SK-N-SH (cell line): ENCODE measurements around the gene CACUL1. TPM values are rescaled to one million over a fixed set of nuclear protein-coding genes. Genes with fewer than 3 reads are reported as not detected.
A peak's percentile ranks its signal among the peaks of the same experiment; 100 is the strongest.

Experiments
- CTCF ChIA-PET: fragments of 300-600, 350-600 bp; formaldehyde crosslinking; extraction: SDS; loops from one replicate; lab custom pipeline; 2021; lab: Yijun Ruan, JAX
- POLR2A ChIA-PET: fragments of 350-600 bp; sonication (Branson Sonifier 250); formaldehyde crosslinking; extraction: SDS; loops from one replicate; lab custom pipeline; 2020; ENCODE audit warnings: antibody characterized with exemption, inconsistent platforms; lab: Yijun Ruan, JAX
- DNase-seq: peaks from one replicate; pipeline ENCODE4 v3.0.0; 2012
- H2AFZ ChIP-seq: fragments of 200-600 bp; sonication (generic); 2 replicates; pipeline ENCODE4 v1.8.1; 2016; ENCODE audit warnings: antibody characterized with exemption, mild to moderate bottlenecking, low read depth
- H3F3A ChIP-seq: fragments of 200-600 bp; sonication (generic); replicated peaks from 2 replicates; pipeline ENCODE3; 2016; ENCODE audit warnings: antibody characterized with exemption, mild to moderate bottlenecking; ENCODE audit not compliant: insufficient read depth
- H3K27ac ChIP-seq, 2 experiments: fragments of 200-500 bp in 1 of 2; fragments of 200-600 bp in 1 of 2; sonication (Bioruptor generic) in 1 of 2; sonication (generic), shearing (Covaris generic) in 1 of 2; 2 replicates each; pipeline versions ENCODE4 v1.5.1 to v1.6.1; 2014 to 2016; ENCODE audit warnings: low read depth in 2 of 2, inconsistent platforms in 1 of 2, low read length in 1 of 2, mild to moderate bottlenecking in 1 of 2, mixed read lengths in 1 of 2
- H3K27me3 ChIP-seq: fragments of 200-600 bp; sonication (generic), shearing (Covaris generic); 2 replicates; pipeline ENCODE4 v1.6.1; 2016; ENCODE audit warnings: mixed run types; ENCODE audit not compliant: insufficient read depth
- H3K36me3 ChIP-seq, 2 experiments: fragments of 200-500 bp in 1 of 2; fragments of 200-600 bp in 1 of 2; sonication (Bioruptor generic) in 1 of 2; sonication (generic) in 1 of 2; replicated peaks in 1 of 2; 2 replicates each; pipeline versions ENCODE3 to v1.5.1; 2014 to 2016; ENCODE audit warnings: low read length in 1 of 2, mild to moderate bottlenecking in 1 of 2; ENCODE audit not compliant: insufficient read depth in 2 of 2, control insufficient read depth in 1 of 2
- H3K4me1 ChIP-seq, 2 experiments: fragments of 200-500 bp in 1 of 2; fragments of 200-600 bp in 1 of 2; sonication (Bioruptor generic) in 1 of 2; sonication (generic), shearing (Covaris generic) in 1 of 2; 2 replicates each; pipeline versions ENCODE4 v1.5.1 to v1.6.1; 2014 to 2016; ENCODE audit warnings: low read depth in 1 of 2, low read length in 1 of 2, mixed run types in 1 of 2; ENCODE audit not compliant: insufficient read depth in 2 of 2, control insufficient read depth in 1 of 2
- H3K4me2 ChIP-seq: fragments of 200-600 bp; sonication (generic), shearing (Covaris generic); 2 replicates; pipeline ENCODE4 v1.6.1; 2017; ENCODE audit warnings: mixed run types
- H3K4me3 ChIP-seq, 2 experiments: fragments of 200-500 bp in 1 of 2; fragments of 200-600 bp in 1 of 2; sonication (Bioruptor generic) in 1 of 2; sonication (generic), shearing (Covaris generic) in 1 of 2; 2 replicates each; pipeline versions ENCODE4 v1.5.1 to v1.8.1; 2014 to 2016; ENCODE audit warnings: low read depth in 2 of 2, inconsistent platforms in 1 of 2, low read length in 1 of 2, mild to moderate bottlenecking in 1 of 2, mixed read lengths in 1 of 2, moderate library complexity in 1 of 2
- H3K79me2 ChIP-seq: fragments of 200-600 bp; sonication (generic); 2 replicates; pipeline ENCODE4 v1.8.1; 2017; ENCODE audit warnings: mild to moderate bottlenecking; ENCODE audit not compliant: insufficient read depth
- H3K9ac ChIP-seq: fragments of 200-600 bp; sonication (generic); 2 replicates; pipeline ENCODE4 v1.6.1; 2017; ENCODE audit warnings: mixed run types
- H3K9me2 ChIP-seq: fragments of 200-600 bp; sonication (generic); 2 replicates; pipeline ENCODE4 v1.6.1; 2017; ENCODE audit warnings: mixed run types
- H3K9me3 ChIP-seq: fragments of 200-600 bp; sonication (generic); 2 replicates; pipeline ENCODE4 v1.6.1; 2017; ENCODE audit warnings: mixed run types, mild to moderate bottlenecking, moderate library complexity
- H4K20me1 ChIP-seq: fragments of 200-600 bp; sonication (generic); 2 replicates; pipeline ENCODE4 v1.6.1; 2017; ENCODE audit warnings: mild to moderate bottlenecking, mixed run types; ENCODE audit not compliant: insufficient read depth
- EP300 ChIP-seq, 2 experiments: IDR thresholded peaks; 2 replicates each; pipeline versions ENCODE4 v1.4.0 to v1.6.1; 2012; ENCODE audit warnings: borderline replicate concordance in 1 of 2, low read depth in 1 of 2, low read length in 1 of 2
- GABPA ChIP-seq: IDR thresholded peaks from 2 replicates; pipeline ENCODE4 v1.4.0; 2012; ENCODE audit warnings: low read depth, mild to moderate bottlenecking
- MAX ChIP-seq: IDR thresholded peaks from 2 replicates; pipeline ENCODE4 v1.4.0; 2012; ENCODE audit warnings: low read depth
- NRF1 ChIP-seq: IDR thresholded peaks from 2 replicates; pipeline ENCODE4 v1.6.1; 2012; ENCODE audit warnings: low read depth, mild to moderate bottlenecking, low read length
- RAD21 ChIP-seq: IDR thresholded peaks from 2 replicates; pipeline ENCODE4 v1.6.1; 2012; ENCODE audit warnings: mild to moderate bottlenecking, low read length
- REST ChIP-seq: IDR thresholded peaks from 2 replicates; pipeline ENCODE4 v1.6.1; 2012; ENCODE audit warnings: mild to moderate bottlenecking, low read depth, low read length, moderate library complexity
- RFX5 ChIP-seq: IDR thresholded peaks from 2 replicates; pipeline ENCODE4 v1.6.1; 2012; ENCODE audit warnings: mild to moderate bottlenecking, improper control_type of control experiment, low read length
- SIN3A ChIP-seq: IDR thresholded peaks from 2 replicates; pipeline ENCODE4 v1.6.1; 2012; ENCODE audit warnings: low read depth, mild to moderate bottlenecking, low read length, moderate library complexity, borderline replicate concordance
- SMC3 ChIP-seq: IDR thresholded peaks from 2 replicates; pipeline ENCODE4 v1.6.1; 2012; ENCODE audit warnings: low read depth, low read length, improper control_type of control experiment
- ZBTB33 ChIP-seq: IDR thresholded peaks from 2 replicates; pipeline ENCODE4 v1.4.0; 2012; ENCODE audit warnings: low read depth, borderline replicate concordance
- WGBS: methylation state at CpG from one replicate; pipeline ENCODE4 v1.1.6; 2017; ENCODE audit warnings: low lambda C conversion rate; 5-methylcytosine and 5-hydroxymethylcytosine counted together
- polyA plus RNA-seq, 3 experiments: library from polyadenylated mRNA; depleted of rRNA; stranded (reverse); fragments of >200 nt; gene quantifications; 2 replicates each; pipeline ENCODE4 v1.2.3, GENCODE V29; 2012
- TF ChIP-seq, protein P1 (sequence below): IDR thresholded peaks from 2 replicates; pipeline ENCODE4; 2012
- TF ChIP-seq, protein P2 (sequence below): fragments of 150-350 bp; IDR thresholded peaks from 2 replicates; pipeline ENCODE4 v1.6.1; 2016; ENCODE audit warnings: mild to moderate bottlenecking, low read depth, low read length
- TF ChIP-seq, protein P3 (sequence below): fragments of 200-600 bp; sonication (generic); IDR thresholded peaks from 2 replicates; pipeline ENCODE4 v1.6.1; 2017; ENCODE audit warnings: antibody characterized with exemption, mild to moderate bottlenecking, moderate library complexity

CACUL1 gene
- polyA plus RNA-seq, 1 of the 3 experiments (the other 2 are of a cell fraction) = 2.6 TPM

GRCh38 chr10:118669020-118669791, 85.6 kb downstream of the CACUL1 start (continued):
- TF ChIP-seq GABPA = no peak
- TF ChIP-seq RFX5 = no peak
- TF ChIP-seq SMC3 = no peak
- TF ChIP-seq, protein P1, sequence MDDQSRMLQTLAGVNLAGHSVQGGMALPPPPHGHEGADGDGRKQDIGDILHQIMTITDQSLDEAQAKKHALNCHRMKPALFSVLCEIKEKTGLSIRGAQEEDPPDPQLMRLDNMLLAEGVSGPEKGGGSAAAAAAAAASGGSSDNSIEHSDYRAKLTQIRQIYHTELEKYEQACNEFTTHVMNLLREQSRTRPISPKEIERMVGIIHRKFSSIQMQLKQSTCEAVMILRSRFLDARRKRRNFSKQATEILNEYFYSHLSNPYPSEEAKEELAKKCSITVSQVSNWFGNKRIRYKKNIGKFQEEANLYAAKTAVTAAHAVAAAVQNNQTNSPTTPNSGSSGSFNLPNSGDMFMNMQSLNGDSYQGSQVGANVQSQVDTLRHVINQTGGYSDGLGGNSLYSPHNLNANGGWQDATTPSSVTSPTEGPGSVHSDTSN = peak; percentile 3
- peak in 1 of 2 experiments; percentile 94; a peak in 2 of 4 replicates for TF ChIP-seq EP300 (IDR thresholded peaks at IDR 0.05; ENCODE audit: borderline replicate concordance in 1 of 2, low read depth in 1 of 2, low read length in 1 of 2)
- TF ChIP-seq, protein P2, sequence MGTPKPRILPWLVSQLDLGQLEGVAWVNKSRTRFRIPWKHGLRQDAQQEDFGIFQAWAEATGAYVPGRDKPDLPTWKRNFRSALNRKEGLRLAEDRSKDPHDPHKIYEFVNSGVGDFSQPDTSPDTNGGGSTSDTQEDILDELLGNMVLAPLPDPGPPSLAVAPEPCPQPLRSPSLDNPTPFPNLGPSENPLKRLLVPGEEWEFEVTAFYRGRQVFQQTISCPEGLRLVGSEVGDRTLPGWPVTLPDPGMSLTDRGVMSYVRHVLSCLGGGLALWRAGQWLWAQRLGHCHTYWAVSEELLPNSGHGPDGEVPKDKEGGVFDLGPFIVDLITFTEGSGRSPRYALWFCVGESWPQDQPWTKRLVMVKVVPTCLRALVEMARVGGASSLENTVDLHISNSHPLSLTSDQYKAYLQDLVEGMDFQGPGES = no peak
- no peak for TF ChIP-seq NRF1
- no peak for TF ChIP-seq ZBTB33
- TF ChIP-seq SIN3A = no peak
- no peak for TF ChIP-seq MAX

DNA sequence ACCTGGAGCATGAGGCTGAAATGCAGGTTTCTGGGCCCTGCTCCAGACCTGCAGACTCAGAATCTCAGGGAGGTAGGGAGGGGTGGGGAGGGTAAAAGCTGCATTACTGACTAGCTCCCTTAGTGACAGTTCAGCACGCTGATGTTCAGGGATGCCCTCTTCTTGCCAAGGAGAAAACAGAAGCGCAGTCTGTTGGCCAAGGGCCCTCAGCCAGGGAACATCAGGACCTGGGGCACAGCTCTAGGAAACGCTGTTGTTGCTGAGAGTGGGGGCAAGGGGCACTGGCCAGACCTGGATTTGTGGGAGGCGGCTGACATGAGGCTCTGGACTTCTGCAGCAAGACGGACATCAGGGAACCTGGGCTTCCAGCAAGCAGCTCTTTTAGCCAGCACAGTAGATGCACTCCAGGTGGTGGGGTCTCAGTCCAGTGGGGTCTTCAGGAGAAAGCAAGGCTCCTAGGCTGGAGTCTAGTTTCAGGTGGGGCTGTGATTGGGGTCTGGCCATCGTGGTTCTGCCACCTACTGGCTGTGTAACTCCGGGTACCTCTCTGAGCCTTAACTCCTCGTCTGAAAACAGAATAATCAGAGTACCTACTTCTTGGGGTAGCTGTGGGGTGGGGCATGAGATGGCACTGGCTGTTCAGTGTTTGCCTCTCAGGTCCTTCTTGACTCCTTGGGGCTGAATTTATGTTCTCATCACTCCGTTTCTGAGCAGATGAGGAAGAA, 86.4 kb downstream of the CACUL1 start:
- DNase-seq = peak; percentile 35
- Histone ChIP-seq H4K20me1 (no peaks in the 10 kb centered on the region), H3F3A (no peaks in the 10 kb centered on the region), H3K27me3 (no peaks in the 10 kb centered on the region; the same call in 1 of the 2 replicates), H2AFZ (no peak overlapping the region), H3K4me1 (peaks cover 14 to 45% of the 10 kb centered on the region in 2 experiments; a peak in 3 of 4 replicates), H3K9ac (no peak overlapping the region), H3K27ac (peak overlapping the region in 1 of 2 experiments; percentile 99; a peak in 2 of 4 replicates), H3K79me2 (no peaks in the 10 kb centered on the region), H3K36me3 (no peaks in the 10 kb centered on the region), H3K9me3 (no peaks in the 10 kb centered on the region), H3K9me2 (no peaks in the 10 kb centered on the region), H3K4me2 (no peak overlapping the region; the same call in 1 of the 2 replicates), H3K4me3 (peak overlapping the region in 1 of 2 experiments; percentile 32; a peak in 1 of 4 replicates)
- TF ChIP-seq REST (no peak), RAD21 (peak; percentile 23; the same call in 1 of the 2 replicates)
- TF ChIP-seq, protein P3, sequence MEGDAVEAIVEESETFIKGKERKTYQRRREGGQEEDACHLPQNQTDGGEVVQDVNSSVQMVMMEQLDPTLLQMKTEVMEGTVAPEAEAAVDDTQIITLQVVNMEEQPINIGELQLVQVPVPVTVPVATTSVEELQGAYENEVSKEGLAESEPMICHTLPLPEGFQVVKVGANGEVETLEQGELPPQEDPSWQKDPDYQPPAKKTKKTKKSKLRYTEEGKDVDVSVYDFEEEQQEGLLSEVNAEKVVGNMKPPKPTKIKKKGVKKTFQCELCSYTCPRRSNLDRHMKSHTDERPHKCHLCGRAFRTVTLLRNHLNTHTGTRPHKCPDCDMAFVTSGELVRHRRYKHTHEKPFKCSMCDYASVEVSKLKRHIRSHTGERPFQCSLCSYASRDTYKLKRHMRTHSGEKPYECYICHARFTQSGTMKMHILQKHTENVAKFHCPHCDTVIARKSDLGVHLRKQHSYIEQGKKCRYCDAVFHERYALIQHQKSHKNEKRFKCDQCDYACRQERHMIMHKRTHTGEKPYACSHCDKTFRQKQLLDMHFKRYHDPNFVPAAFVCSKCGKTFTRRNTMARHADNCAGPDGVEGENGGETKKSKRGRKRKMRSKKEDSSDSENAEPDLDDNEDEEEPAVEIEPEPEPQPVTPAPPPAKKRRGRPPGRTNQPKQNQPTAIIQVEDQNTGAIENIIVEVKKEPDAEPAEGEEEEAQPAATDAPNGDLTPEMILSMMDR = peak; percentile 21
- WGBS = 42% methylated on average over 5 of the region's 9 CpGs
- POLR2A ChIA-PET = interaction anchor here (0.8 to 2.2 kb wide), 9 partner anchors 41 to 86 kb away, joined by 3 to 12 read pairs (median 5); partner anchors contain the start of gene PRLHR
- CTCF ChIA-PET = interaction anchor here (1.0 to 8.2 kb wide), 27 partner anchors 8 to 150 kb away, joined by 3 to 67 read pairs (median 4); partner anchors contain the start of gene PRLHR
